ENCODE measurements around the gene ELF1. TPM values are rescaled to one million over a fixed set of nuclear protein-coding genes. Genes with fewer than 3 reads are reported as not detected.

The ELF1 gene
- total and polyA plus RNA-seq, 2 donors (not counting 3 experiments of a cell fraction or from before 2014, with no cell fraction given): 31.8 to 61.2 TPM

DNA sequence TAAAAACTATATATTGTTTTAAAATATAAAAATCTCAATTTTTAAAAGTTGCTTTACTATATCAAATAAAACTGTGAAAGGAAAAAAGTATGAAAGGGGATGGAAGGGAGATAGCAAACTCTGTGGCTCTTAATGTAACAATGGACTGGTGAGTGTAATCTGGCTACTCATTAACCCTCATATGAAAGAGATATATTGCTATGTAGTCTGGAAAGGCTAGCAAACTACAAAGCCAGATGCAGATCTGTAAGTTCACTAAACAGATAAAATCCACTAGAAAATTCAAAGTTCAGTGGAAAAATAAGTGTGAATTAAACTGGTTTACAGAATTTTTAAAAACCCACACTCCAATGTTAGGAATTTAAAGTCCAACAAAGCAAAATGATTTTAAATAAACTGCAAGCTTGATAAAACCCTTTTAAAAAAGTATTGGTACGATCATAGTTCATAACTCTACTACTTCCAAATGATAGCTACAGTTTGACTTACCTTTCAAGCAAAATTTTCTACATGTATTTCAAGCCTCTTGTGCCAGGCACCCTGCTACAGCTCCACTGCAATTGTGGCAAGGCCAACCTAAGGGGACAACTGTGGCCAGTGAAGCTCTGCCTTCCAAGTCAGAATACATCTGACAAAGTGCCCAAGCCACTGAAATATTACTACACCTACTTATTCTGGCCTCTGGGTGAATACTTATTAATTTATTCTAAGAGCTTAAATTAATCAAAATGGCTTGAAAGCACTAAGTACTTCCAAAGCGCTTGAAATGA is 647 bp upstream of the ELF1 start:
- no peak for DNase-seq (ENCODE audit: low read depth, low spot score)
- Histone ChIP-seq H3K9me1 (replicated peaks; ENCODE audit: control insufficient read depth, extremely low read depth, insufficient read depth, low read length) (no peaks in the 10 kb centered on the region), H3K4me3 (replicated peaks in 1 of 3; ENCODE audit: insufficient read depth in 1 of 3, low read depth in 1 of 3, low read length in 3 of 3) (no peak overlapping the region), H3K36me3 (ENCODE audit: control insufficient read depth in 2 of 2, extremely low read depth in 1 of 2, insufficient read depth in 2 of 2, low read length in 2 of 2) (no peaks in the 10 kb centered on the region), H3K4me1 (ENCODE audit: control insufficient read depth, extremely low read depth, insufficient read depth, low read length) (peaks cover 3% of the 10 kb centered on the region), H3K27me3 (ENCODE audit: control insufficient read depth in 2 of 2, insufficient read depth in 2 of 2, low read length in 2 of 2) (no peaks in the 10 kb centered on the region), H3K27ac (ENCODE audit: insufficient read depth, low read depth, low read length) (no peak overlapping the region), H3K9ac (replicated peaks; ENCODE audit: extremely low read depth, insufficient read depth, low read length) (no peak overlapping the region), H3K79me2 (ENCODE audit: control insufficient read depth, insufficient read depth, low read length) (peaks cover 37% of the 10 kb centered on the region), H3K9me3 (replicated peaks; ENCODE audit: control insufficient read depth, insufficient read depth, low read length) (no peaks in the 10 kb centered on the region), H3K4me2 (ENCODE audit: insufficient read depth, low read length) (no peak overlapping the region), H4K20me1 (replicated peaks; ENCODE audit: control insufficient read depth, extremely low read depth, insufficient read depth, low read length) (no peaks in the 10 kb centered on the region), H2AFZ (ENCODE audit: low read depth, low read length) (no peak overlapping the region)
- ChIA-PET POLR2A (no interaction called here), CTCF (interaction anchor here (0.7 to 2.9 kb wide), 11 partner anchors 8 to 206 kb away, joined by 3 to 14 read pairs (median 4); no protein-coding TSS in a partner anchor)
- BruUV-seq (replicated peaks): no TSS peak
- no peak for TF ChIP-seq GATA2 (IDR thresholded peaks at IDR 0.05; ENCODE audit: insufficient read depth, insufficient read length, low read depth, low read length)
- no peak for TF ChIP-seq JUN (IDR thresholded peaks at IDR 0.05; ENCODE audit: borderline replicate concordance, insufficient read depth, insufficient read length, low read depth)
- no peak for TF ChIP-seq POLR2A (IDR thresholded peaks at IDR 0.05; ENCODE audit: low read depth, low read length)
- no peak for TF ChIP-seq FOS (IDR thresholded peaks at IDR 0.05; ENCODE audit: borderline replicate concordance, insufficient read depth, low read length)
- TF ChIP-seq MYC (IDR thresholded peaks at IDR 0.05; ENCODE audit: low read depth, low read length): no peak
- TF ChIP-seq, protein P1, sequence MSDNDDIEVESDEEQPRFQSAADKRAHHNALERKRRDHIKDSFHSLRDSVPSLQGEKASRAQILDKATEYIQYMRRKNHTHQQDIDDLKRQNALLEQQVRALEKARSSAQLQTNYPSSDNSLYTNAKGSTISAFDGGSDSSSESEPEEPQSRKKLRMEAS (IDR thresholded peaks at IDR 0.05; ENCODE audit: insufficient read depth, insufficient read length): no peak
- no peak for TF ChIP-seq EZH2 (IDR thresholded peaks at IDR 0.05; ENCODE audit: borderline replicate concordance, low read depth, low read length, severe bottlenecking)
- TF ChIP-seq, protein P2, sequence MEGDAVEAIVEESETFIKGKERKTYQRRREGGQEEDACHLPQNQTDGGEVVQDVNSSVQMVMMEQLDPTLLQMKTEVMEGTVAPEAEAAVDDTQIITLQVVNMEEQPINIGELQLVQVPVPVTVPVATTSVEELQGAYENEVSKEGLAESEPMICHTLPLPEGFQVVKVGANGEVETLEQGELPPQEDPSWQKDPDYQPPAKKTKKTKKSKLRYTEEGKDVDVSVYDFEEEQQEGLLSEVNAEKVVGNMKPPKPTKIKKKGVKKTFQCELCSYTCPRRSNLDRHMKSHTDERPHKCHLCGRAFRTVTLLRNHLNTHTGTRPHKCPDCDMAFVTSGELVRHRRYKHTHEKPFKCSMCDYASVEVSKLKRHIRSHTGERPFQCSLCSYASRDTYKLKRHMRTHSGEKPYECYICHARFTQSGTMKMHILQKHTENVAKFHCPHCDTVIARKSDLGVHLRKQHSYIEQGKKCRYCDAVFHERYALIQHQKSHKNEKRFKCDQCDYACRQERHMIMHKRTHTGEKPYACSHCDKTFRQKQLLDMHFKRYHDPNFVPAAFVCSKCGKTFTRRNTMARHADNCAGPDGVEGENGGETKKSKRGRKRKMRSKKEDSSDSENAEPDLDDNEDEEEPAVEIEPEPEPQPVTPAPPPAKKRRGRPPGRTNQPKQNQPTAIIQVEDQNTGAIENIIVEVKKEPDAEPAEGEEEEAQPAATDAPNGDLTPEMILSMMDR (IDR thresholded peaks at IDR 0.05; ENCODE audit: extremely low read depth in 1 of 2, insufficient read depth in 1 of 2, low read depth in 1 of 2, low read length in 2 of 2): no peak
- TF ChIP-seq POLR2AphosphoS5 (IDR thresholded peaks at IDR 0.05; ENCODE audit: insufficient read depth, low read depth, low read length): no peak
- dilution Hi-C loops (cut with MboI; ENCODE audit: extremely low pct_ligation_motif_present, low sequenced_read_pairs) (no loop called here), intact Hi-C loops (cut with micrococcal nuclease) (loop anchor here (2.0 kb wide), 1 partner anchor 37 kb away; no protein-coding TSS in a partner anchor)
- no peak for FAIRE-seq
